ENCODE measurements around the gene TTLL11. TPM values are rescaled to one million over a fixed set of nuclear protein-coding genes. Genes with fewer than 3 reads are reported as not detected.

TTLL11 gene
- total RNA-seq, 1 experiment from 2014 or later, result 1.5 TPM

- Histone ChIP-seq H3T11ph (ENCODE audit: low read length) (no peak overlapping the region), H4K5ac (ENCODE audit: insufficient read length, low read depth, low read length) (no peak overlapping the region), H2AK5ac (ENCODE audit: insufficient read length, low read length) (no peak overlapping the region), H2AFZ (ENCODE audit: low read length) (no peak overlapping the region), H2BK5ac (ENCODE audit: insufficient read length, low read length) (no peak overlapping the region), H3K4ac (ENCODE audit: low read depth, low read length) (no peak overlapping the region), H3K14ac (ENCODE audit: insufficient read depth, low read length) (no peak overlapping the region), H2BK15ac (ENCODE audit: low read depth, low read length) (no peak overlapping the region), H4K8ac (replicated peaks; ENCODE audit: insufficient read length, low read depth, low read length) (no peak overlapping the region), H3K56ac (ENCODE audit: insufficient read length, low read depth, low read length) (no peak overlapping the region), H2BK120ac (ENCODE audit: low read depth, low read length, poor library complexity, severe bottlenecking) (no peak overlapping the region), H3K18ac (ENCODE audit: insufficient read length, low read depth, low read length) (no peak overlapping the region), H2BK20ac (ENCODE audit: low read depth, low read length, poor library complexity, severe bottlenecking) (no peak overlapping the region), H3K27me3 (ENCODE audit: insufficient read depth, low read length) (no peaks in the 10 kb centered on the region), H3K4me2 (ENCODE audit: insufficient read depth, insufficient read length, low read length) (no peak overlapping the region), H3K9me3 (ENCODE audit: control insufficient read depth, low read depth, low read length) (no peaks in the 10 kb centered on the region), H3K4me1 (ENCODE audit: insufficient read depth, low read length) (peaks cover 13% of the 10 kb centered on the region), H4K20me1 (ENCODE audit: control insufficient read depth, insufficient read depth, insufficient read length) (peaks cover 2% of the 10 kb centered on the region), H3K23ac (ENCODE audit: insufficient read length, low read depth, low read length) (no peak overlapping the region), H3K27ac (ENCODE audit: insufficient read length, low read depth, low read length) (no peak overlapping the region), H3K79me2 (ENCODE audit: insufficient read depth, low read length) (no peaks in the 10 kb centered on the region), H3K9ac (ENCODE audit: extremely low read depth, insufficient read length, low read length) (no peak overlapping the region), H2BK12ac (ENCODE audit: insufficient read length, low read depth, low read length) (no peak overlapping the region), H3K23me2 (ENCODE audit: insufficient read length, low read depth, low read length, poor library complexity, severe bottlenecking) (no peaks in the 10 kb centered on the region), H4K91ac (ENCODE audit: insufficient read length, low read depth, low read length) (no peak overlapping the region), H3K79me1 (ENCODE audit: insufficient read depth, low read depth, low read length, poor library complexity, severe bottlenecking) (no peaks in the 10 kb centered on the region)
- no peaks in the 10 kb centered on the region for H3K36me3 Mint-ChIP-seq (ENCODE audit: insufficient read depth in 1 of 3, low read depth in 3 of 3)
- H3K4me3 Mint-ChIP-seq, result no peak overlapping the region
- H3K9me3 Mint-ChIP-seq, result no peaks in the 10 kb centered on the region
- H3K27ac Mint-ChIP-seq, result no peak overlapping the region
- TF ChIP-seq CTCF (conservative IDR thresholded peaks at IDR 0.05), result no peak
- H3K4me1 Mint-ChIP-seq, result peaks cover 29 to 34% of the 10 kb centered on the region in 2 experiments
- peaks cover 2% of the 10 kb centered on the region for H3K27me3 Mint-ChIP-seq (ENCODE audit: low read depth)
- WGBS (ENCODE audit: extremely low coverage, insufficient read length, low lambda C conversion rate), result no CpG with 5 or more reads among the region's 8 CpGs
- DNase-seq, result no peak
These were observed 234.3 kb downstream of the TTLL11 start for GRCh38 chr9:121858788-121859187.

All from H9 (cell line).